ENCODE results near the gene PLCXD3.
"Not testable (repeated sequence)": the region's sequence is repeated elsewhere in the genome, so short reads cannot be mapped to it uniquely, and the experiment has no call there.

The PLCXD3 gene

DNA sequence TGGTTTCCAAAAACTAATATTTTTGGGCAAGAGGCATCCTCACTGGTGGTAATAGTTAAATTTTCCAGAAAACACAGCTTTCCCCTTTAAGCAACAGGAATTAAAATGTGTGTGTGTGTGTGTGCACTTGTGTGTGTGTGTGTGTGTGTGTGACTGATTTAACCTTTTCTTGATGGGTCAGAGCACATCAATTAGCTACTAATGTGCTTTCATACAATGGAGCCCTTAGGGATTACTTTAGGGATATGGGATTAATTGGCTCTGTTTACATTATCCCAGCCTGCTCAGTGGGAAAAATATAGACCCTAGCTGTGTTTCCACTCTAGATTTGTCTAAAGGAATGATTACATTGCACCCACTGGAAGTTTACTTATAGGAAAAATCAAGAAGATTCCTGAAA, 6.5 kb downstream of the PLCXD3 start:
- DNase-seq (ENCODE audit: low read depth): no peak
- TF ChIP-seq, protein P1, sequence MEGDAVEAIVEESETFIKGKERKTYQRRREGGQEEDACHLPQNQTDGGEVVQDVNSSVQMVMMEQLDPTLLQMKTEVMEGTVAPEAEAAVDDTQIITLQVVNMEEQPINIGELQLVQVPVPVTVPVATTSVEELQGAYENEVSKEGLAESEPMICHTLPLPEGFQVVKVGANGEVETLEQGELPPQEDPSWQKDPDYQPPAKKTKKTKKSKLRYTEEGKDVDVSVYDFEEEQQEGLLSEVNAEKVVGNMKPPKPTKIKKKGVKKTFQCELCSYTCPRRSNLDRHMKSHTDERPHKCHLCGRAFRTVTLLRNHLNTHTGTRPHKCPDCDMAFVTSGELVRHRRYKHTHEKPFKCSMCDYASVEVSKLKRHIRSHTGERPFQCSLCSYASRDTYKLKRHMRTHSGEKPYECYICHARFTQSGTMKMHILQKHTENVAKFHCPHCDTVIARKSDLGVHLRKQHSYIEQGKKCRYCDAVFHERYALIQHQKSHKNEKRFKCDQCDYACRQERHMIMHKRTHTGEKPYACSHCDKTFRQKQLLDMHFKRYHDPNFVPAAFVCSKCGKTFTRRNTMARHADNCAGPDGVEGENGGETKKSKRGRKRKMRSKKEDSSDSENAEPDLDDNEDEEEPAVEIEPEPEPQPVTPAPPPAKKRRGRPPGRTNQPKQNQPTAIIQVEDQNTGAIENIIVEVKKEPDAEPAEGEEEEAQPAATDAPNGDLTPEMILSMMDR (IDR thresholded peaks at IDR 0.05; ENCODE audit: low read depth, low read length, missing control alignments): no peak
- no peak overlapping the region for H3K4me3 ChIP-seq (ENCODE audit: low read depth, low read length)

DNA sequence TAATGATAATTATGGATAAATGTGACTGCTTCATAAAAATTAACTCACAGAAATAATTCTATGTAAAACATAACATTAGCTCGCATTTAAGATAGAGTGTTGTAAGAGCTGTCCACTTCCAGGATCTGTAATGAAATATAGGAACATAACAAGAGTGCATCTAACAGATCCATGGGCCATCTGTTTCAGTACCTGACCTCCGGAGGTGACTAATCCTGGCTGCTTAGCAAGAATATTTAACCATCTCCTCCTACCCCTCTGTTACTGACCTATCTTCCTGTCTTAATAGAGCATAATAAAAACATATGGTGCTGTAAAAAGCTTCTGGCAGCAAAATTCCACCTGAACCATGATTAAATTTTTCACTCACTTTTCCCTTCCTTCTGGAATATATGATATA, 7.1 kb downstream of the PLCXD3 start:
- no peak for DNase-seq (ENCODE audit: low read depth)
- no peak overlapping the region for H3K4me3 ChIP-seq (ENCODE audit: low read depth, low read length)
- TF ChIP-seq, protein P1 (IDR thresholded peaks at IDR 0.05; ENCODE audit: low read depth, low read length, missing control alignments): no peak

DNA sequence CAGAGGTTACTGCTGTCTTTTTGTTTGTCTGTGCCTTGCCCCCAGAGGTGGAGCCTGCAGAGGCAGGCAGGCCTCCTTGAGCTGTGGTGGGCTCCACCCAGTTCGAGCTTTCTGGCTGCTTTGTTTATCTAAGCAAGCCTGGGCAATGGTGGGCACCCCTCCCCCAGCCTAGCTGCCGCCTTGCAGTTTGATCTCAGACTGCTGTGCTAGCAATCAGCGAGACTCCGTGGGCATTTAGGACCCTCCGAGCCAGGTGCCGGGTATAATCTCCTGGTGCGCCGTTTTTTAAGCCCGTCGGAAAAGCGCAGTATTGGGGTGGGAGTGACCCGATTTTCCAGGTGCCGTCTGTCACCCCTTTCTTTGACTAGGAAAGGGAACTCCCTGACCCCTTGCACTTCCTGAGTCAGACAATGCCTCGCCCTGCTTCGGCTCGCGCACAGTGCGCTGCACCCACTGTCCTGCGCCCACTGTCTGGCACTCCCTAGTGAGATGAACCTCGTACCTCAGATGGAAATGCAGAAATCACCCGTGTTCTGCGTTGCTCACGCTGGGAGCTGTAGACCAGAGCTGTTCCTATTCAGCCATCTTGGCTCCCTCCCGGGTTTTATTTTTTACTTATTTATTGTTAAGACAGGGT, 16.8 kb downstream of the PLCXD3 start:
- H3K4me3 ChIP-seq (ENCODE audit: low read depth, low read length); DNase-seq (ENCODE audit: low read depth): not testable (repeated sequence)

DNA sequence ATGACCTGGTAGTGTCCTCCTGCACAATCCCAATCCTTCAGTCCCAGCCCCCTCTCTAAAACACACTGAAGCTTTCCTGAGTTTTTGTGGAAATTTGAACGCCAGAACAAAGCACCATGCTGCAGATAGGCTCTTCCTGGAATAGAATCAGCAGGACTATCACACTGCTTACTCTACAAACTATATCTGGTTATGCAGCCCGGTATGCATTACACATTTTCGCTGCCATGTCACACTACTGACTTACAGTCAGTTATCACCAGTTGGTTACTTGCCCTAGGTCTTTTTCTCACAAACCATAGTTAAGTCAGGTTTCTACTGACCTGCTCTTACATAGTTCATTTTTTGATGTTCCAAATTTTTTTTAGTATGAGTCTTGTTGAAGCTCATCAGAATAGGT, 24.9 kb downstream of the PLCXD3 start:
- TF ChIP-seq, protein P1 (IDR thresholded peaks at IDR 0.05; ENCODE audit: low read depth, low read length, missing control alignments): no peak

DNA sequence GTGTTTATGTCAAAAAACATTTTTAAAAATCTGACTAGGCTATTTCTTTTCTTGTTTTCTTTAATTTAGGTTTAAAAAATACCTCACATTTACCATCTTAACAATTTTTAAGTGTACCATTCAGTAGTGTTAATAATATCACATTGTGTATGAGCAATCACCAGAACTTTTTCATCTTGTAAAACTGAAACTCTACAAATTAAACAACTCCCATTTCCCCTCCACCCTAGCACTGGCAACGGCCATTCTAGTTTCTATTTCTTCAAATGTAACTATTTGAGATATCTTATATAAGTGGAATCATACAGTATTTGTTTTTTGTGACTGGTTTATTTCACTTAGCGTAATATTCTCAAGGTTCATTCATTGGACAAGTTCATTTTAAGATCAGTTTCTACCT, 27.7 kb downstream of the PLCXD3 start:
- no peak for DNase-seq (ENCODE audit: low read depth)
- no peak overlapping the region for H3K4me3 ChIP-seq (ENCODE audit: low read depth, low read length)
- TF ChIP-seq, protein P1 (IDR thresholded peaks at IDR 0.05; ENCODE audit: low read depth, low read length, missing control alignments): no peak

More for the DNA sequence above, 24.9 kb downstream of the PLCXD3 start:
- no peak overlapping the region for H3K4me3 ChIP-seq (ENCODE audit: low read depth, low read length)
- DNase-seq (ENCODE audit: low read depth): no peak

DNA sequence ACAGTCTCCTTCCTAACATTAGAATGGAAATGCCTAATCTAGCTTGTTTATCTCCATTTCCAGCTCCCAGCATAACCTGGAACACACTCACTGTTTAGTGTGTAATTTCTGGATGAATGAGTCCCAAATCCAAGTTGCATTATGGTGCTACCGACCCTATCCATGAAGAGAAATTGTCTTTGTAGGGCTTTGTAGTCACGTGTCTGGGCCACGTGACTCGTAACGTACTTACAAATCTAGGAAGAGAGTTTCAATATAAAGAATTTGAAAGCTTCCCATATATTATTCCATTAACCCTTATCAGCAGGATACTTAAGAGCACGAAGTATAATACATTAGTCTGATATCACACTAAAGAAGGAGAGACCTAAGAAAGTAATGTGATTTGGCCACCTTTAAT, 28.2 kb downstream of the PLCXD3 start:
- H3K4me3 ChIP-seq (ENCODE audit: low read depth, low read length): no peak overlapping the region
- TF ChIP-seq, protein P1 (IDR thresholded peaks at IDR 0.05; ENCODE audit: low read depth, low read length, missing control alignments): no peak
- no peak for DNase-seq (ENCODE audit: low read depth)

DNA sequence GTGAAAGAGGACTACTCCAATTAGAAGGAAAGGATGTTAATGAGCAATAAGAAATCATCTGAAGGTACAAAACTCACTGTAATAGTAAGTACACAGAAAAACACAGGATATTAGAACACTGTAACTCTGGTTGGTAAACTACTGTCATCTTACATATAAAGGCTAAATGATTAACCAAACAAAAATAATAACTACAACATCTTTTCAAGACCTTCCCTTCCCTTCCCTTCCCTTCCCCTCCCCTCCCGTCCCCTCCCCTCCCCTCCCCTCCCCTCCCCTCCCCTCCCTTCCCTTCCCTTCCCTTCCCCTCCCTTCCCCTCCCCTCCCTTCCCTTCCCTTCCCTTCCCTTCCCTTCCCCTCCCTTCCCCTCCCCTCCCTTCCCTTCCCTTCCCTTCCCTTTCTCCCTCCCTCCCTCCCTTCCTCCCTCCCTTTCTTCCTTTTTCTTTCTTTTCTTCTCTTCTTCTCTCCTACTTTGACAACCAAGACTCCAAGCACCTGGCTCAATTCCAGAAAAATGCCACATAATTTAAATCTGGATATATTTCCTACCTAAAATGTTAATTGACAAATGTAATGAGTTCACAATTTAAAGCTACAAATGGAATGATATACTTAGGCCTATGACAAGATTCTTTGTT, 38.7 kb downstream of the PLCXD3 start:
- not testable (repeated sequence) for DNase-seq (ENCODE audit: low read depth); H3K4me3 ChIP-seq (ENCODE audit: low read depth, low read length)

DNA sequence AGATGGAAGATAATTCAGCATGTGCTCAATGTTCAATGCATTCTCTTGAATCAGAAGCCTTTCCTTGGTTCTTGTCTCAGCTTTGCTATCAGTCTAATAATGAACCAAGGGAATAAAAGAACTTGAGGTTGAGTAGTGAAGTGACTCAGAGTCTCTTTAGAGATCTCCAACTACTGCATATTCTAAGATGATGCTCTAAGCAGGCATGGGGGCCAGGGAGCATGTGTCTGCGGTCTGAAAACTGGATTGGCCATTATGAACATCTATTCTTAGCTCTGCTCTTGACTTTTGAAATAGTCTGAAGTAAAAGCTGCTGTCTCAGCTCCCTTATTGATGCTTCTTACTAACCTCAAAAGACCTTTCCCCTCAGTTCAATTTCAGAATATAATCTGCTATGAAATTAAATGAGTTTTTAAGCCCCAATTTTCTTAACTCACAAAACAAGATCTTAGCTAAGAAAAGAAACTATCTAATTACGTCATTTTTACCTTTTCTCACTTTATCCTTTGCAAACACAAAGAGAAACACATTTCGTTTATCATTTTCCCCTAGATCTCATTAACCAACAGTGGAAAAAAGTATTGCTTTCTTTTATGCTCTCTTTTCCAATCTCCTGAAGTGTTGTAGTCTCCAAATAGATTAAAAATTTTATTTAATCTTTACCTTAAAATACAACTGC, 44.8 kb downstream of the PLCXD3 start:
- DNase-seq (ENCODE audit: low read depth): no peak
- no peak overlapping the region for H3K4me3 ChIP-seq (ENCODE audit: low read depth, low read length)
- TF ChIP-seq, protein P1 (IDR thresholded peaks at IDR 0.05; ENCODE audit: low read depth, low read length, missing control alignments): no peak

Measured in GM12864 (cell line).